ENCODE data around the gene DMXL1. TPM values are rescaled to one million over a fixed set of nuclear protein-coding genes. Genes with fewer than 3 reads are reported as not detected.

The DMXL1 gene
- total RNA-seq, 2 donors from 2014 or later = 47.8 to 51.8 TPM

GRCh38 chr5:119136666-119137318, 65.9 kb downstream of the DMXL1 start:
- H3K27me3 Mint-ChIP-seq (ENCODE audit: insufficient read depth) = no peaks in the 10 kb centered on the region
- no peaks in the 10 kb centered on the region for H3K27me3 ChIP-seq (ENCODE audit: control insufficient read depth, insufficient read depth, low read length, poor library complexity, severe bottlenecking)
- no peaks in the 10 kb centered on the region for H3K4me1 Mint-ChIP-seq
- H3K27ac Mint-ChIP-seq = no peak overlapping the region
- H3K4me3 Mint-ChIP-seq = no peak overlapping the region
- H3K4me1 ChIP-seq (ENCODE audit: control insufficient read depth, insufficient read depth, low read length) = no peaks in the 10 kb centered on the region
- peaks cover 85% of the 10 kb centered on the region for H3K9me3 ChIP-seq (ENCODE audit: control insufficient read depth, low read length)
- H3K36me3 Mint-ChIP-seq (ENCODE audit: low read depth) = peaks cover 83% of the 10 kb centered on the region
- no peak overlapping the region for H3K9ac ChIP-seq (ENCODE audit: extremely low read depth, low read length, poor library complexity, severe bottlenecking)
- peaks cover 72% of the 10 kb centered on the region for H3K36me3 ChIP-seq (ENCODE audit: control insufficient read depth, insufficient read depth, low read length)
- peak overlapping the region; percentile 48 for H3K4me3 ChIP-seq (ENCODE audit: low read length)
- TF ChIP-seq CTCF (conservative IDR thresholded peaks at IDR 0.05) = no peak
- peaks cover 60% of the 10 kb centered on the region for H3K9me3 Mint-ChIP-seq
- no peak overlapping the region for H3K27ac ChIP-seq (ENCODE audit: low read depth, low read length)
- DNase-seq = no peak
- 95 to 98% methylated on average over 6 to 7 of the region's 7 CpGs for WGBS, 2 experiments (ENCODE audit: insufficient coverage in 1 of 2, insufficient read length in 1 of 2)

GRCh38 chr5:119153629-119154028, 82.7 kb downstream of the DMXL1 start:
- WGBS, 2 experiments (ENCODE audit: insufficient coverage in 1 of 2, insufficient read length in 1 of 2) = 90 to 100% methylated on average over 2 to 4 of the region's 4 CpGs
- H3K27ac ChIP-seq (ENCODE audit: low read depth, low read length) = no peak overlapping the region
- H3K9me3 ChIP-seq (ENCODE audit: control insufficient read depth, low read length) = peaks cover 11% of the 10 kb centered on the region
- Mint-ChIP-seq H3K27me3 (ENCODE audit: insufficient read depth) (no peaks in the 10 kb centered on the region), H3K36me3 (ENCODE audit: low read depth) (peaks cover 71% of the 10 kb centered on the region), H3K27ac (no peak overlapping the region), H3K4me1 (no peaks in the 10 kb centered on the region), H3K9me3 (peaks cover 10% of the 10 kb centered on the region), H3K4me3 (no peak overlapping the region)
- no peak for DNase-seq
- TF ChIP-seq CTCF (conservative IDR thresholded peaks at IDR 0.05) = no peak
- no peak overlapping the region for H3K4me3 ChIP-seq (ENCODE audit: low read length)
- peaks cover 75% of the 10 kb centered on the region for H3K36me3 ChIP-seq (ENCODE audit: control insufficient read depth, insufficient read depth, low read length)
- H3K27me3 ChIP-seq (ENCODE audit: control insufficient read depth, insufficient read depth, low read length, poor library complexity, severe bottlenecking) = no peaks in the 10 kb centered on the region
- no peaks in the 10 kb centered on the region for H3K4me1 ChIP-seq (ENCODE audit: control insufficient read depth, insufficient read depth, low read length)
- no peak overlapping the region for H3K9ac ChIP-seq (ENCODE audit: extremely low read depth, low read length, poor library complexity, severe bottlenecking)

GRCh38 chr5:119158144-119158543, 87.3 kb downstream of the DMXL1 start:
- peaks cover 10% of the 10 kb centered on the region for H3K9me3 Mint-ChIP-seq
- H3K27ac ChIP-seq (ENCODE audit: low read depth, low read length) = no peak overlapping the region
- H3K9ac ChIP-seq (ENCODE audit: extremely low read depth, low read length, poor library complexity, severe bottlenecking) = no peak overlapping the region
- H3K27me3 Mint-ChIP-seq (ENCODE audit: insufficient read depth) = no peaks in the 10 kb centered on the region
- no peaks in the 10 kb centered on the region for H3K4me1 Mint-ChIP-seq
- WGBS, 2 experiments (ENCODE audit: insufficient coverage in 1 of 2, insufficient read length in 1 of 2) = 96% methylated on average over 2 of the region's 2 CpGs; no CpG with 5 or more reads in 1 of the 2 experiments
- H3K36me3 ChIP-seq (ENCODE audit: control insufficient read depth, insufficient read depth, low read length) = peaks cover 54% of the 10 kb centered on the region
- H3K9me3 ChIP-seq (ENCODE audit: control insufficient read depth, low read length) = peaks cover 11% of the 10 kb centered on the region
- no peak overlapping the region for H3K4me3 ChIP-seq (ENCODE audit: low read length)
- no peak overlapping the region for H3K4me3 Mint-ChIP-seq
- H3K27me3 ChIP-seq (ENCODE audit: control insufficient read depth, insufficient read depth, low read length, poor library complexity, severe bottlenecking) = no peaks in the 10 kb centered on the region
- H3K27ac Mint-ChIP-seq = no peak overlapping the region
- no peak for TF ChIP-seq CTCF (conservative IDR thresholded peaks at IDR 0.05)
- H3K36me3 Mint-ChIP-seq (ENCODE audit: low read depth) = peaks cover 56% of the 10 kb centered on the region
- DNase-seq = no peak
- H3K4me1 ChIP-seq (ENCODE audit: control insufficient read depth, insufficient read depth, low read length) = peaks cover 5% of the 10 kb centered on the region

All from endodermal cell (in vitro differentiated cells).